Tibial artery (tissue), 4 donors: ENCODE results near the gene MLPH.

Experiments
- DNase-seq, 2 donors: peaks; one replicate each; pipeline ENCODE4 v3.0.0-alpha.2; 2019
- H3K27ac ChIP-seq, 2 donors: fragments of 200-600 bp; sonication (generic) in 1 of 2; 1 replicate in 1 of 2; 2 replicates in 1 of 2; pipeline ENCODE4 v1.5.1; 2018 to 2019; ENCODE audit warnings: mild to moderate bottlenecking in 1 of 2
- H3K27me3 ChIP-seq, 2 donors: fragments of 200-600 bp; sonication (generic) in 1 of 2; one replicate each; pipeline versions ENCODE4 v1.5.1 to v1.6.0; 2016 to 2019
- H3K36me3 ChIP-seq, 3 donors: fragments of 200-600 bp; sonication (generic) in 2 of 3; one replicate each; pipeline ENCODE4 v1.5.1; 2016 to 2019; ENCODE audit warnings: mild to moderate bottlenecking in 2 of 3
- H3K4me1 ChIP-seq, 4 donors: fragments of 200-600 bp; sonication (generic) in 2 of 4; 1 replicate in 3 of 4; 2 replicates in 1 of 4; pipeline ENCODE4 v1.5.1; 2016 to 2019
- H3K4me3 ChIP-seq, 2 donors: fragments of 200-600 bp; sonication (generic) in 1 of 2; 1 replicate in 1 of 2; 2 replicates in 1 of 2; pipeline ENCODE4 v1.5.1; 2018 to 2019; ENCODE audit warnings: mild to moderate bottlenecking in 2 of 2
- H3K9me3 ChIP-seq, 3 donors: fragments of 200-600 bp; sonication (generic) in 1 of 3; one replicate each; pipeline ENCODE4 v1.5.1; 2016 to 2019
- CTCF ChIP-seq, 2 experiments: fragments of 200-600 bp in 1 of 2; fragments of 450-650 bp in 1 of 2; IDR thresholded peaks; one replicate each; pipeline ENCODE4 v1.5.1; 2017 to 2019; ENCODE audit warnings: antibody characterized with exemption in 2 of 2, mild to moderate bottlenecking in 1 of 2, moderate library complexity in 1 of 2
- intact Hi-C: fragments of 100-400 bp; cut with DNase I; formaldehyde crosslinking; loops from one replicate; pipeline ENCODE4 v1.15.0; 2023; ENCODE audit warnings: low total_unique reads

MLPH gene

GRCh38 chr2:237485844-237486243, 1.2 kb upstream of the MLPH start:
- H3K4me3 ChIP-seq, result peak overlapping the region in 1 of 2 donors; percentile 45

GRCh38 chr2:237486334-237486818, 675 bp upstream of the MLPH start:
- TF ChIP-seq CTCF (IDR thresholded peaks at IDR 0.05), result no peak
- H3K4me1 ChIP-seq, result peaks cover 0 to 17% (median 14%) of the 10 kb centered on the region in 4 donors
- H3K4me3 ChIP-seq, result peak overlapping the region; percentile 40 to 45
- H3K27me3 ChIP-seq, result peaks cover 0 to 34% of the 10 kb centered on the region in 2 donors
- peaks cover 0 to 11% (median 3%) of the 10 kb centered on the region in 3 donors for H3K9me3 ChIP-seq
- intact Hi-C loops, result no loop called here
- DNase-seq, result no peak
- H3K27ac ChIP-seq, result no peak overlapping the region
- H3K36me3 ChIP-seq, result peaks cover 0 to 6% (median 2%) of the 10 kb centered on the region in 3 donors

More at GRCh38 chr2:237485844-237486243, 1.2 kb upstream of the MLPH start:
- no peak overlapping the region for H3K27ac ChIP-seq
- no peak for DNase-seq
- no peak for TF ChIP-seq CTCF (IDR thresholded peaks at IDR 0.05)
- H3K27me3 ChIP-seq, result peaks cover 0 to 34% of the 10 kb centered on the region in 2 donors
- peaks cover 0 to 6% (median 0%) of the 10 kb centered on the region in 3 donors for H3K9me3 ChIP-seq
- H3K4me1 ChIP-seq, result peaks cover 0 to 17% (median 14%) of the 10 kb centered on the region in 4 donors
- H3K36me3 ChIP-seq, result peaks cover 0 to under 1% (median 0%) of the 10 kb centered on the region in 3 donors
- intact Hi-C loops, result no loop called here

- H3K9me3 ChIP-seq, result peaks cover 5 to 20% (median 11%) of the 10 kb centered on the region in 3 donors
- no peak for DNase-seq
- TF ChIP-seq CTCF (IDR thresholded peaks at IDR 0.05), result no peak
- H3K27me3 ChIP-seq, result peaks cover 0 to 34% of the 10 kb centered on the region in 2 donors
- intact Hi-C loops, result no loop called here
- peaks cover 0 to 10% (median 8%) of the 10 kb centered on the region in 3 donors for H3K36me3 ChIP-seq
- H3K27ac ChIP-seq, result no peak overlapping the region
- peaks cover 0 to 17% (median 14%) of the 10 kb centered on the region in 4 donors for H3K4me1 ChIP-seq
- H3K4me3 ChIP-seq, result peak overlapping the region; percentile 40 to 45
Observed at GRCh38 chr2:237487496-237487895, 445 bp downstream of the MLPH start.

GRCh38 chr2:237488295-237488694, 1.2 kb downstream of the MLPH start:
- Histone ChIP-seq H3K9me3 (peaks cover 5 to 24% (median 15%) of the 10 kb centered on the region in 3 donors), H3K27me3 (peaks cover 0 to 30% of the 10 kb centered on the region in 2 donors), H3K27ac (no peak overlapping the region), H3K36me3 (peaks cover 0 to 10% (median 8%) of the 10 kb centered on the region in 3 donors), H3K4me1 (peaks cover 0 to 17% (median 14%) of the 10 kb centered on the region in 4 donors), H3K4me3 (no peak overlapping the region)
- intact Hi-C loops, result no loop called here
- no peak for TF ChIP-seq CTCF (IDR thresholded peaks at IDR 0.05)
- no peak for DNase-seq

- Histone ChIP-seq H3K9me3 (peaks cover 5 to 24% (median 15%) of the 10 kb centered on the region in 3 donors), H3K36me3 (peaks cover 5 to 10% (median 8%) of the 10 kb centered on the region in 3 donors), H3K4me3 (no peak overlapping the region), H3K27me3 (peaks cover 0 to 26% of the 10 kb centered on the region in 2 donors), H3K4me1 (peaks cover 0 to 17% (median 14%) of the 10 kb centered on the region in 4 donors), H3K27ac (no peak overlapping the region)
- DNase-seq, result no peak
- TF ChIP-seq CTCF (IDR thresholded peaks at IDR 0.05), result no peak
- intact Hi-C loops, result no loop called here
Observed at GRCh38 chr2:237488901-237489860, 2.1 kb downstream of the MLPH start.
